Mesenchymal stem cell (in vitro differentiated cells and primary cell): ENCODE measurements around the gene GOT1.

Experiments
- DNase-seq: peaks from one replicate; pipeline ENCODE4 v3.0.0-alpha.2; 2013
- H2AFZ ChIP-seq: one replicate; pipeline ENCODE4 v1.6.1; 2013; ENCODE audit warnings: low read depth, mild to moderate bottlenecking, control low read depth, inconsistent platforms, low read length, moderate library complexity
- H2AK5ac ChIP-seq: 2 replicates; pipeline ENCODE4 v1.6.1; 2013; ENCODE audit warnings: low read length, moderate library complexity, mild to moderate bottlenecking, inconsistent platforms; ENCODE audit not compliant: severe bottlenecking
- H2BK120ac ChIP-seq: one replicate; pipeline ENCODE4 v1.6.1; 2013; ENCODE audit warnings: low read depth, mild to moderate bottlenecking, inconsistent platforms, low read length, moderate library complexity
- H2BK12ac ChIP-seq, 2 experiments: one replicate each; pipeline ENCODE4 v1.6.1; 2013; ENCODE audit warnings: inconsistent platforms in 2 of 2, low read length in 2 of 2, mild to moderate bottlenecking in 2 of 2, moderate library complexity in 2 of 2, control low read depth in 1 of 2
- H2BK15ac ChIP-seq: one replicate; pipeline ENCODE4 v1.6.1; 2013; ENCODE audit warnings: mild to moderate bottlenecking, low read depth, inconsistent platforms; ENCODE audit not compliant: poor library complexity, severe bottlenecking
- H2BK5ac ChIP-seq: 2 replicates; pipeline ENCODE4 v1.6.1; 2013; ENCODE audit warnings: low read depth, mild to moderate bottlenecking, low read length, control low read depth, inconsistent platforms; ENCODE audit not compliant: poor library complexity, severe bottlenecking
- H3K14ac ChIP-seq, 2 experiments: one replicate each; pipeline ENCODE4 v1.6.1; 2013; ENCODE audit warnings: inconsistent platforms in 2 of 2, low read length in 2 of 2, control low read depth in 1 of 2, mild to moderate bottlenecking in 1 of 2, moderate library complexity in 1 of 2
- H3K18ac ChIP-seq, 2 experiments: one replicate each; pipeline ENCODE4 v1.6.1; 2013; ENCODE audit warnings: inconsistent platforms in 2 of 2, low read length in 2 of 2, control low read depth in 1 of 2, low read depth in 1 of 2, mild to moderate bottlenecking in 1 of 2
- H3K23ac ChIP-seq, 2 experiments: one replicate each; pipeline ENCODE4 v1.6.1; 2013; ENCODE audit warnings: inconsistent platforms in 2 of 2, low read length in 2 of 2, mild to moderate bottlenecking in 2 of 2, moderate library complexity in 2 of 2, control low read depth in 1 of 2
- H3K27ac ChIP-seq: 2 replicates; pipeline ENCODE4 v1.5.1; 2013; ENCODE audit warnings: mild to moderate bottlenecking, moderate library complexity, low read length, control low read depth, inconsistent platforms; ENCODE audit not compliant: poor library complexity, severe bottlenecking
- H3K27me3 ChIP-seq, 2 experiments: 2 replicates each; pipeline versions ENCODE4 v1.6.1 to v1.7.0; 2013; ENCODE audit warnings: low read length in 2 of 2, mild to moderate bottlenecking in 2 of 2, moderate library complexity in 2 of 2, control low read depth in 1 of 2, inconsistent platforms in 1 of 2; ENCODE audit not compliant: control insufficient read depth in 1 of 2, insufficient read depth in 1 of 2
- H3K36me3 ChIP-seq, 2 experiments: 2 replicates each; pipeline versions ENCODE4 v1.6.1 to v1.7.0; 2013; ENCODE audit warnings: low read length in 2 of 2, control low read depth in 1 of 2, inconsistent platforms in 1 of 2, low read depth in 1 of 2, mild to moderate bottlenecking in 1 of 2; ENCODE audit not compliant: insufficient read depth in 2 of 2, control insufficient read depth in 1 of 2
- H3K4ac ChIP-seq, 2 experiments: one replicate each; pipeline ENCODE4 v1.6.1; 2013; ENCODE audit warnings: inconsistent platforms in 2 of 2, low read length in 2 of 2, mild to moderate bottlenecking in 2 of 2, moderate library complexity in 2 of 2, control low read depth in 1 of 2, low read depth in 1 of 2
- H3K4me1 ChIP-seq: 2 replicates; pipeline ENCODE4 v1.6.1; 2013; ENCODE audit warnings: low read depth, low read length, control low read depth; ENCODE audit not compliant: control insufficient read depth, insufficient read depth
- H3K4me2 ChIP-seq: 2 replicates; pipeline ENCODE4 v1.6.1; 2013; ENCODE audit warnings: low read length, mild to moderate bottlenecking, inconsistent platforms; ENCODE audit not compliant: poor library complexity, severe bottlenecking
- H3K4me3 ChIP-seq, 2 experiments: 2 replicates each; pipeline versions ENCODE4 v1.5.1 to v1.7.0; 2013; ENCODE audit warnings: low read length in 2 of 2, mild to moderate bottlenecking in 2 of 2, control low read depth in 1 of 2, low read depth in 1 of 2; ENCODE audit not compliant: insufficient read depth in 1 of 2
- H3K79me1 ChIP-seq: replicated peaks from 2 replicates; pipeline ENCODE4 v1.6.1; 2013; ENCODE audit warnings: mild to moderate bottlenecking, control low read depth, low read length, inconsistent platforms; ENCODE audit not compliant: poor library complexity, severe bottlenecking
- H3K9ac ChIP-seq: 2 replicates; pipeline ENCODE4 v1.7.0; 2013; ENCODE audit warnings: mild to moderate bottlenecking, low read length, moderate library complexity
- H3K9me3 ChIP-seq: 2 replicates; pipeline ENCODE4 v1.7.0; 2013; ENCODE audit warnings: mild to moderate bottlenecking, low read length; ENCODE audit not compliant: control insufficient read depth
- H4K8ac ChIP-seq: one replicate; pipeline ENCODE4 v1.6.1; 2013; ENCODE audit warnings: inconsistent platforms, mild to moderate bottlenecking, low read length, moderate library complexity
- H4K91ac ChIP-seq: one replicate; pipeline ENCODE4 v1.6.1; 2013; ENCODE audit warnings: mild to moderate bottlenecking, low read length, inconsistent platforms
- WGBS: methylation state at CpG from one replicate; pipeline ENCODE4 v1.1.7; 2013; ENCODE audit warnings: mixed read lengths; 5-methylcytosine and 5-hydroxymethylcytosine counted together

Gene GOT1

DNA sequence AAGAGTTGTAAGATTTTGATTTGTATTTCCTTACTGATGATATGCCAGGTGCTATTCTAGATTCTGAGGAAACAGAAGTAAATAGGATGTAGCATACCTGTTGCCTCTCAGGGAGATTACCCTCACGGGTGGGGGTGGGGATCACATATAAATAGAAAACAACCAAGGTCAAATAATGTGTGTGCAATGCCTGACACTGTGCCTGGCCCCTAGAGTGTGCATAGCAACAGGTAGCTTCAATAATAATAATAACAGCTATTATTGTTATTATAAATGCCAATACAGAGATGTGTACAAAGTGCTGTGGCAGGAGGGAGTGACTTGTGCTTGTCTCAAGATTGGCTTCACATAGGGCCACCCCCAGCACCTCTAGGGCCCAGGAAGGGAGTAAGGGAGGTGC is 77.2 kb downstream of the GOT1 start:
- Histone ChIP-seq H2BK12ac (no peak overlapping the region), H3K14ac (no peak overlapping the region), H3K27me3 (peaks cover 10 to 22% of the 10 kb centered on the region in 2 experiments), H3K4me1 (no peaks in the 10 kb centered on the region), H3K9me3 (no peaks in the 10 kb centered on the region), H4K8ac (no peak overlapping the region), H3K4ac (no peak overlapping the region), H3K4me2 (no peak overlapping the region), H3K23ac (no peak overlapping the region), H2BK120ac (no peak overlapping the region), H3K36me3 (no peaks in the 10 kb centered on the region), H4K91ac (peak overlapping the region; percentile 66), H3K4me3 (no peak overlapping the region), H2AFZ (no peak overlapping the region), H3K27ac (no peak overlapping the region), H2AK5ac (no peak overlapping the region), H3K9ac (no peak overlapping the region), H2BK15ac (no peak overlapping the region), H3K79me1 (no peaks in the 10 kb centered on the region), H3K18ac (no peak overlapping the region), H2BK5ac (no peak overlapping the region)
- no peak for DNase-seq
- 83% methylated on average over 1 of the region's 1 CpG for WGBS

- no peak overlapping the region for H3K4me2 ChIP-seq
- no peaks in the 10 kb centered on the region for H3K79me1 ChIP-seq
- no peak overlapping the region for H3K27ac ChIP-seq
- no peak overlapping the region for H3K9ac ChIP-seq
- H2BK15ac ChIP-seq, result no peak overlapping the region
- H3K9me3 ChIP-seq, result no peaks in the 10 kb centered on the region
- peak overlapping the region in 1 of 2 experiments; percentile 0 for H3K14ac ChIP-seq
- H3K4me3 ChIP-seq, result no peak overlapping the region
- peak overlapping the region in 1 of 2 experiments; percentile 20 for H3K18ac ChIP-seq
- no peaks in the 10 kb centered on the region for H3K4me1 ChIP-seq
- peak overlapping the region; percentile 67 for H4K91ac ChIP-seq
- H3K27me3 ChIP-seq, result peaks cover 2 to 9% of the 10 kb centered on the region in 2 experiments
- no peak overlapping the region for H2BK5ac ChIP-seq
- no peaks in the 10 kb centered on the region for H3K36me3 ChIP-seq
- H2BK120ac ChIP-seq, result no peak overlapping the region
- H4K8ac ChIP-seq, result peak overlapping the region; percentile 39
- H2AFZ ChIP-seq, result no peak overlapping the region
- no peak overlapping the region for H3K23ac ChIP-seq
- 86% methylated on average over 4 of the region's 5 CpGs for WGBS
- H3K4ac ChIP-seq, result no peak overlapping the region
- no peak for DNase-seq
- H2AK5ac ChIP-seq, result no peak overlapping the region
- no peak overlapping the region for H2BK12ac ChIP-seq
Observed at GRCh38 chr10:99347672-99348071, 82.8 kb downstream of the GOT1 start.
